NCI-H82 treated with DMSO at 0.1 percent for 48 hours (cell line): ENCODE results near the gene LRFN4.
A peak's percentile ranks its signal among the peaks of the same experiment; 100 is the strongest.

Experiments
- DNase-seq: peaks from one replicate; lab custom pipeline; 2025; ENCODE audit not compliant: unreplicated experiment; lab: John Stamatoyannopoulos, UW

Gene LRFN4

GRCh38 chr11:66858186-66858938 lies 1.5 kb downstream of the LRFN4 start:
- no peak for DNase-seq

GRCh38 chr11:66858939-66859685 lies 2.2 kb downstream of the LRFN4 start:
- DNase-seq: no peak

DNA sequence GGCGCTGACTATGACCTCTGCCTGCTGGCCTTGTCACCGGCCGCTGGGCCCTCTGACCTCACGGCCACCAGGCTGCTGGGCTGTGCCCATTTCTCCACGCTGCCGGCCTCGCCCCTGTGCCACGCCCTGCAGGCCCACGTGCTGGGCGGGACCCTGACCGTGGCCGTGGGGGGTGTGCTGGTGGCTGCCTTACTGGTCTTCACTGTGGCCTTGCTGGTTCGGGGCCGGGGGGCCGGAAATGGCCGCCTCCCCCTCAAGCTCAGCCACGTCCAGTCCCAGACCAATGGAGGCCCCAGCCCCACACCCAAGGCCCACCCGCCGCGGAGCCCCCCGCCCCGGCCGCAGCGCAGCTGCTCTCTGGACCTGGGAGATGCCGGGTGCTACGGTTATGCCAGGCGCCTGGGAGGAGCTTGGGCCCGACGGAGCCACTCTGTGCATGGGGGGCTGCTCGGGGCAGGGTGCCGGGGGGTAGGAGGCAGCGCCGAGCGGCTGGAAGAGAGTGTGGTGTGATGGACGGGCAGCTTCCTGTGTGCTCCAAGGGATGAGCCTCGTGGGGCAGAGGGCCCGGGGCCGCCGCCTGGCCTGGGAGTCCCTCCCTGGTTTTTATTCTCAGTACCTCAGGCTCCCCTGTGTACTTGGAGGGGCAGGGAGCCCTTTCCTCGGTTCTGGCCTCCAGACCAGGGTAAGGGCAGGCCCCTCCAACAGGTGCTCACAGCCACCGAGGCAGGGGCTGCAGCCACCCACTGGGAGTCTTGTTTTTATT lies 3.0 kb downstream of the LRFN4 start:
- no peak for DNase-seq

DNA sequence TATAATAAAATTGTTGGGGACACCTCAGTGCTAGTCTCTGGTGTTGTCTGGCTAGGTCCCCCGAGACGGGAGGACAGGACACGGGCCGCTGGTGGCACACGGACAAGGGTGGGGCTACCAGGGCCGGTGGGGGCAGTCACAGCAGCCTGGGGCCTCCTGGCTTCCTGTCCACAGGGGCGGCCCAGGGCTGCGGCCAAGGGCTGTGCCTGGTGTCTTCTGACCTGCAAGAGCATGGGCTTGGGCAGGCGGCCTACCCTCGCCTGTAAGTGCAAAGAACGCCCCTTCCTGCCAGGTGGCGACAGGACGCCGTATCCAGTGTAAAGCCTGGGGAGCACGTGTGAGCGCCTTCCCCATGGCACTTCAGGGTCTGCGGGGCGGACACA lies 3.6 kb downstream of the LRFN4 start:
- no peak for DNase-seq

GRCh38 chr11:66861038-66861773 lies 4.3 kb downstream of the LRFN4 start:
- no peak for DNase-seq

DNA sequence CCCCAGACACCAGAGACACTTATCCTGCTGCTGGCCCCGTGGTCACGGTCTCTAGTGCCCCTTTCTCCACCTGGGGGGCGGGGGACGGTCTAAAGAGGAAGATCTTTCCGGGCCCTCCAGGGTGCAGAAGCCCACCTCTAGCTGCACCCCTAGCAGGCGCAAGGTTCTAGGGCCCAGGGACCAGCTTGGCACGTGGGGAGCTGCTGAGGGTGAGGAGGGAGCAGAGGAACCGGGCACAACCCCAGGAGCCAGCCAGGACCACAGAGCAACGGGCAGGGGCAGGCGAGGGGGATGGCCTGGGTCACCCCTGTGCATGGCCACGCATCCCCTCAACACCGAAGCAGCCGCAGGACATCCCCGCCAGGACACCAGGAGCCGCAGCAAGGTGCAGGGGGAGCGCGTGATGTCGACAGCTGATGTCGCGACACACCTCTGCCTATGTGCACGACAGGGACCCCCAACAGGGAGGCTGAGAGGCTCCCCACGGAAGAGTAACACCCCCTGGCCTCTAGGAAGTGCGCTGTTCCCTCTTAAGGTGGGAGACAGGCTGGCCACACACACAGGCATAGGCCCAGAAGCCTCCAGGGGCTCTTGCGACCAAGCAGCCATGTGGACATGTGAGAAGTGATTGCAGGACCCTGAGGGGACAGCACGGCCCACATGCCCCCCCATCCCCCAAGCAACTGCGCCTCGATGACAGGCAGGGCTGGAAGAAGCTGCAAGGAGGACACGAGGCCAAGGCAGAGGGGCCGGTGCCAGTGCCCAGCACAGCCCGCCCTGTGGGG lies 5.1 kb downstream of the LRFN4 start:
- no peak for DNase-seq

DNA sequence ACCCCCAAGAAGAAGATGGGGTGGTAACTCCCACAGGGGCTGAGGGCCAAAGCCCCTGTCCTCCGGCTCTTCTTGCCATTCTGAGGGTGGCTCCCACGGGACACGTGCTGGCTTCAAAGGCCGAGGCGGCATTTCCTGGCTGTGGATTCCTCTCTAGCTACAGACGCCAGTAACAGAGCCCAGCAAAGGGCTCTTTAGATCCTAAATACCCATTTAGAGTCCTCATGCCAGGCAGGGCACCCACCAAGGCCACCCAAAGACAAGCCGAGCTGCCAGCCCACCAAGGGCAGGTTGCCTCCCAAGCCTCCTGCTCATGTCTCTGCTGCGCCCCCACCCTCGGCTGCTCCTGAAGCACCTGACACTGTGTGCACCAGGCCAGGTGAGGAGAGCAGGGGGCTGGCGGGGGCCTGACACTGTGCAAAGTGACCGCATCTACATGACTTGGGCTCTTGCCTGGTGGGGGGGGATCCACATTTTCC lies 5.7 kb downstream of the LRFN4 start:
- no peak for DNase-seq

DNA sequence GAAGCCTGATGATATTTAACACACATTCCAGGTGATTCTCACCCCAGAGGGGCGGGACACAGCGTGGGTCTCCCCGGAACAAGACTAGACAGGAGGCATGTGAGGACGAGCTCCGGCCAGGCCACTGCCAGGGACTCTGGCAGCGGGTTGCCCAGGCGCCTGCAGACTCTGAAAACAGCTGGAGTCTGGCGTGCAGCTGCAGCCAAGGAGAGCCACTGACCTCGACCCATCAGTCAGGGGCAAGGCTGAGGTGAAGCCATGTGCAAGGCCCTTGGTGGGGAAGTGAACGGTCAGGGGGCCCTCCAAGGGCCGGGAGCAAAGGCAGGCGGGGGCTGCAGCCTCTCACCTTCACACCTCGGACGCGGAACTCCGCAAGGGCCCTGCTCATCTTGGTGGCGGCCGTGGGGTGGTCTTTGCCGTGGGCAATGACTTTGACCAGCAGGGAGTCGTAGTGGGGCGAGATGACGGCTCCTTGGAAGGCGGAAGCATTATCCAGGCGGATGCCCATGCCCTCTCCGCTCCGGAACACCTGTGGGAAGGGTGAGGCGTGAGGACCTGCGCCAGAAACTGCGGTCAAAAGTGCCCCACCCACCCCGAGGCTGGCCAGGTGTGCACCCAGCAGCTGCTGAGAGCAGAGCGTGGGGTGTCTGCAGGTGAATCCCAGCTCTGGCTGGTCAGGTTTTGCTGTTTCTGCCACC lies 6.7 kb downstream of the LRFN4 start:
- no peak for DNase-seq

- DNase-seq: no peak
Measured at GRCh38 chr11:66864172-66864901, 7.5 kb downstream of the LRFN4 start.

- DNase-seq: no peak
Measured at GRCh38 chr11:66864924-66865697, 8.2 kb downstream of the LRFN4 start.

- DNase-seq: no peak
Measured at GRCh38 chr11:66866007-66866406, 9.1 kb downstream of the LRFN4 start.

DNA sequence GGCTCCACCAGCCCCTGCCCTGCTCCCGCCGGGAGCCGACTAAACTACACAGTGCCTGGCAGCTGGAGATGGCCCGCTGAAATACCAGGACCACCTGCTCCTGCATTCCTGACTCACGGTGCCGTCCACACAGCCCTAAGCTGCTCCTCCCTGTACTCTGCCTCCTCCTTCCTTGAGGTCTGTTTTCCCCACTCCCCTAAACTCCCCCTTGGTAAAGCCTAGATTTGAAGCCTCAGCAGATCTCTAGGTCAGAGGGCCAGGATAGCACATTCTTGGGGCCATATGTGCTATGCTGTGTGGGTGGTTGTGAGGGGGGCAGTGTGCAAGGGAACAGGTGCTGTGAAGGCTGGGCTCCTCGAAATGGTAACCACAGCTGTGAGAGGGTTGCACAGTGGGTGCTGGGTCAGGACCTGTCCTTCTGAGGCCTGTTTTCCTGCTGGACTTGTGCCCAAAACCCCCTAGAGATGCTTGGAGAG lies 9.7 kb downstream of the LRFN4 start:
- DNase-seq: peak; percentile 47

GRCh38 chr11:66867425-66868040 lies 10.7 kb downstream of the LRFN4 start:
- DNase-seq: no peak

DNA sequence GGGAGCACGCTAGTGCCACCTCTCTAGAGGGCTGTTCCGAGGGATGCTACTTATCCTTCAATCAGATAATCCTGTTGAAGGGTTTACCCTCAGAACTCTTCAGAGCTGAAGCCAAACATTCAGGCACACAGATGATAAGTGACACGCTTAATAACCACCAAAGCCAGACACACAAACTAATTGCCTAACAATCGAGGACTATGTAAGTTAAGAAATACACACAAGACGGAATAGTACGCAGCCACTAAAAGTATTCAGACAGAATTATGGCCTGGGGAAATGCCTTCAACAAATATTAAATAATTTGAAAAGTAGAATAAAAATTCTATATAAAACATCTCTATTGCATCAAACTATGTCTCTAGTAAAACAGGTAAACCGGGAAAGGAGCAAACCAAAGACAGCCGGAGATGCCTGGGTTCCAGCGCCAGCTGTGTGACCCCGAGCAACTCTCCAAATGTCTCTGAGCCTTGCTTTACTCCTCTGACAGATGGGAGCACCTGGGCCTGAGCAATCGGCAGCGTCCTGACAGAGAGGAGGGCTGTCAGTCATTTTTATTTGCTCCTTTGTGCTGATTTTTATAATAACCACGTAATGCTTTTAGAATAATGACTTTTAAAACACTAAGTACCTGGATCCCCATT lies 11.3 kb downstream of the LRFN4 start:
- DNase-seq: peak; percentile 69

- DNase-seq: peak; percentile 64
Measured at GRCh38 chr11:66868726-66869566, 12.1 kb downstream of the LRFN4 start.

- DNase-seq: no peak
Measured at GRCh38 chr11:66869567-66869870, 12.7 kb downstream of the LRFN4 start.
